Measurements from ENCODE around the gene CARS2. TPM values are rescaled to one million over a fixed set of nuclear protein-coding genes. Genes with fewer than 3 reads are reported as not detected.

The CARS2 gene
- total RNA-seq, 1 experiment from 2014 or later: 70.9 TPM

DNA sequence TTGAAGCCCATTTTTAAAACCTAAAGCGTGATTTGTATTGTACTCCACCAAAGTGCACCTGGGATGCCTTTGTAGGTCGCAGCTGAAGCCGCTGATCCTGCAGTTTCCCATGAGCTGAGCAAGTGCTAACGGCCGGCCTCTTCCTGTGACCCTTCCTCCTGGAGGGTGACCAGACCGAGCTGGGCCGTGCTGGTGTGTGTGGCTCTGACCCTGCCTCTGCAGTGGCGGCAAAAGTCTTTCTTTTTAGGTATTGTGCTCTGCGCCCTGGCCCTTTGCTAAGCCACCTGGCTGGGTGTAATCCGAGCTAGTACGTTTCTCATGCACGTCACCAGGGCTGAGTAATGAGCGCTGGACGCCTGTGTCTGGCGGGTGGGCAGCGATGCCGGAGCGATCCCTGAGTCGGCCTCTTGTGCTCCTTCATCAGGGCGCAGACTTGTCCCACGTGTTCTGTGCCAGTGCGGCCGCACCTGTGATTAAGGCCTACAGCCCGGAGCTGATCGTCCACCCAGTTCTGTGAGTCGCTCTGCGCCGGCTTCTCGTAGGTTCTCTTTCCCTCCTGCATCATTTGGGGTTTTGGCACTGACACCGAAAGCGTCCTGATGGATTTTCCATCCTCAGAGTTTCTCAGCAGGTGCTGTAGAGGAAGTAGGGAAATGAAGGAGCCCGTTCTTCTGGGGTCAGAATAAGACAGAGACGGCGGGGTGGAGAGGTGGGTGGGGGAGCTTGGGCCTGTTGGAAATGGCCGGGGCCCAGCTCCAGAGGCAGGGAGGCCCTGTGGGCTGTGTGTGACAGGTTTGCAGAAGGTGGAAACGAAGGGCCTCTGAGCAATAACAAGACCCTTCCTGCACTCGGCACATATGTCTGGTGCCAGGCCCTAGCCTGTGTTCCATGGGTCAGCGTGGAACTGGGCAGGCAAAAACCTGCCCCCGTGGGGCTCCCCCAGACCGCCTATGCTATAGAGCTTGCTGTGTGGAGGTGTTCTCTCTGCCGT is 80.9 kb downstream of the CARS2 start:
- no peaks in the 10 kb centered on the region for H3K4me1 ChIP-seq (ENCODE audit: insufficient read depth, low read length)
- H3K9ac ChIP-seq (ENCODE audit: low read length): no peak overlapping the region
- no peak for TF ChIP-seq EZH2 (IDR thresholded peaks at IDR 0.05; ENCODE audit: low read length, unreplicated experiment)
- TF ChIP-seq EZH2phosphoT487 (IDR thresholded peaks at IDR 0.05; ENCODE audit: borderline replicate concordance, low read length): no peak
- TF ChIP-seq, protein P1, sequence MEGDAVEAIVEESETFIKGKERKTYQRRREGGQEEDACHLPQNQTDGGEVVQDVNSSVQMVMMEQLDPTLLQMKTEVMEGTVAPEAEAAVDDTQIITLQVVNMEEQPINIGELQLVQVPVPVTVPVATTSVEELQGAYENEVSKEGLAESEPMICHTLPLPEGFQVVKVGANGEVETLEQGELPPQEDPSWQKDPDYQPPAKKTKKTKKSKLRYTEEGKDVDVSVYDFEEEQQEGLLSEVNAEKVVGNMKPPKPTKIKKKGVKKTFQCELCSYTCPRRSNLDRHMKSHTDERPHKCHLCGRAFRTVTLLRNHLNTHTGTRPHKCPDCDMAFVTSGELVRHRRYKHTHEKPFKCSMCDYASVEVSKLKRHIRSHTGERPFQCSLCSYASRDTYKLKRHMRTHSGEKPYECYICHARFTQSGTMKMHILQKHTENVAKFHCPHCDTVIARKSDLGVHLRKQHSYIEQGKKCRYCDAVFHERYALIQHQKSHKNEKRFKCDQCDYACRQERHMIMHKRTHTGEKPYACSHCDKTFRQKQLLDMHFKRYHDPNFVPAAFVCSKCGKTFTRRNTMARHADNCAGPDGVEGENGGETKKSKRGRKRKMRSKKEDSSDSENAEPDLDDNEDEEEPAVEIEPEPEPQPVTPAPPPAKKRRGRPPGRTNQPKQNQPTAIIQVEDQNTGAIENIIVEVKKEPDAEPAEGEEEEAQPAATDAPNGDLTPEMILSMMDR (conservative IDR thresholded peaks at IDR 0.05; ENCODE audit: low read depth, low read length): no peak
- peaks cover 8% of the 10 kb centered on the region; the same call in 1 of the 2 replicates for H4K20me1 ChIP-seq (ENCODE audit: low read length)
- no peaks in the 10 kb centered on the region for H3K27me3 ChIP-seq (ENCODE audit: low read length)
- intact Hi-C loops (cut with micrococcal nuclease): no loop called here
- H3K9me2 ChIP-seq (replicated peaks; ENCODE audit: low read length): no peaks in the 10 kb centered on the region
- no peak for DNase-seq
- CTCF ChIA-PET: no interaction called here
- POLR2A ChIA-PET (ENCODE audit: unreplicated experiment): no interaction called here
- no peak overlapping the region for H3K27ac ChIP-seq (ENCODE audit: low read length)
- no peak overlapping the region for H2AFZ ChIP-seq (ENCODE audit: low read length)
- no TSS peak for BruUV-seq (replicated peaks)
- H3K4me3 ChIP-seq (ENCODE audit: low read length): no peak overlapping the region
- H3K9me3 ChIP-seq (ENCODE audit: low read length): no peaks in the 10 kb centered on the region
- H3F3A ChIP-seq (ENCODE audit: low read length, unreplicated experiment): no peaks in the 10 kb centered on the region
- ATAC-seq: no peak; the same call in 1 of the 2 replicates
- peaks cover 95% of the 10 kb centered on the region for H3K79me2 ChIP-seq (ENCODE audit: low read length)
- H3K36me3 ChIP-seq (ENCODE audit: low read depth, low read length): peaks cover 9% of the 10 kb centered on the region; the same call in 1 of the 2 replicates
- no peak overlapping the region for H3K4me2 ChIP-seq (ENCODE audit: low read length)

DNA sequence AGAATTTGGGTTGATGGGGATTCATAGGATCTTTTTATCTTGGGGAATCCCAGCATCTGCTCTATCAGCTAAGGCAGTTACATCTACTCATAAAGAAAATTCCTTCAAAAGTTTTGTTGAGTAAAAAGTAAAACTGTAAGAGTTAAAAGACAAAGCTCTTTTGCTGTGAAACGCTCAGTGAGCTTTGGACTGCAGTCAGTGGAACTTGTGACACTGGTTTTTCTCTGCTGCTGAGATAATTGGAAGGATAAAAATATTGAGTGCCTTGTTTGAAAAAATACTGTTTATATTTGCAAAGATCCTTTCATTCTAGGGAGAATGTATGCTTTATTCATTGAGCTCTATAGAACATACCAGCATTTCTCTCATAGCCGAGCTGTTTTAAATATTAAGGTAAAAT is 85.3 kb downstream of the CARS2 start:
- Histone ChIP-seq H3K4me1 (ENCODE audit: insufficient read depth, low read length) (peaks cover 15% of the 10 kb centered on the region), H3K9me3 (ENCODE audit: low read length) (no peaks in the 10 kb centered on the region), H3F3A (ENCODE audit: low read length, unreplicated experiment) (no peaks in the 10 kb centered on the region), H3K27me3 (ENCODE audit: low read length) (no peaks in the 10 kb centered on the region), H3K4me3 (ENCODE audit: low read length) (no peak overlapping the region), H2AFZ (ENCODE audit: low read length) (no peak overlapping the region), H3K36me3 (ENCODE audit: low read depth, low read length) (no peaks in the 10 kb centered on the region), H3K27ac (ENCODE audit: low read length) (no peak overlapping the region), H3K9me2 (replicated peaks; ENCODE audit: low read length) (no peaks in the 10 kb centered on the region), H4K20me1 (ENCODE audit: low read length) (peaks cover 36% of the 10 kb centered on the region), H3K9ac (ENCODE audit: low read length) (no peak overlapping the region), H3K79me2 (ENCODE audit: low read length) (peaks cover 99% of the 10 kb centered on the region), H3K4me2 (ENCODE audit: low read length) (no peak overlapping the region)
- ChIA-PET CTCF (no interaction called here), POLR2A (ENCODE audit: unreplicated experiment) (interaction anchor here (0.7 kb wide), 1 partner anchor 47 kb away, joined by 4 read pairs; no protein-coding TSS in a partner anchor)
- DNase-seq (no peak), ATAC-seq (no peak)
- intact Hi-C loops (cut with micrococcal nuclease): no loop called here
- TF ChIP-seq EZH2 (IDR thresholded peaks at IDR 0.05; ENCODE audit: low read length, unreplicated experiment): no peak
- TF ChIP-seq EZH2phosphoT487 (IDR thresholded peaks at IDR 0.05; ENCODE audit: borderline replicate concordance, low read length): no peak
- TF ChIP-seq, protein P1 (conservative IDR thresholded peaks at IDR 0.05; ENCODE audit: low read depth, low read length): no peak
- BruUV-seq (replicated peaks): no TSS peak

DNA sequence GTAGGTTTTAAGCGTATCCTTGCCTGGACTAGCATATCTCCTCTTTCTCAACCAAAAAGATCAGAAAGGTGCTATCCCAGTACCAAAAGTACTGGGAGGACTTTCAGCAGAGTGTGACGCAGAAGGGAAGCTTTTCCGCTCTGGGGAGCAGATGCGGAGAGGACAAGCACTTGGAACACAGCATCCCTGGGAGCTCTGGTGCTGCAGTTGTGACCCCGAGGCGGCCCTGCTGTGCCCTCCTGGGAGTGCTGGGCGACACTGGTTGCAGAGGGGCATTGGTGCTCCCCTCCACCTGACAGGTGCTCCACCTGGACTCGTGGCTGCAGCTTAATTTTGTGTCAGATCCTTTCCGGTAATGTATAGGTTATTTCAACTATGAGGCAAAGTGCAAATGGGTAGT is 87.1 kb downstream of the CARS2 start:
- no peak for ATAC-seq
- H3F3A ChIP-seq (ENCODE audit: low read length, unreplicated experiment): no peaks in the 10 kb centered on the region
- CTCF ChIA-PET: no interaction called here
- BruUV-seq (replicated peaks): no TSS peak
- no peaks in the 10 kb centered on the region for H3K36me3 ChIP-seq (ENCODE audit: low read depth, low read length)
- no peak for DNase-seq
- no peak overlapping the region for H3K4me3 ChIP-seq (ENCODE audit: low read length)
- TF ChIP-seq, protein P1 (conservative IDR thresholded peaks at IDR 0.05; ENCODE audit: low read depth, low read length): no peak
- TF ChIP-seq EZH2 (IDR thresholded peaks at IDR 0.05; ENCODE audit: low read length, unreplicated experiment) (no peak), EZH2phosphoT487 (IDR thresholded peaks at IDR 0.05; ENCODE audit: borderline replicate concordance, low read length) (no peak)
- H3K27me3 ChIP-seq (ENCODE audit: low read length): no peaks in the 10 kb centered on the region
- H4K20me1 ChIP-seq (ENCODE audit: low read length): peaks cover 36% of the 10 kb centered on the region
- POLR2A ChIA-PET (ENCODE audit: unreplicated experiment): no interaction called here
- H3K79me2 ChIP-seq (ENCODE audit: low read length): peaks cover 84% of the 10 kb centered on the region
- H3K9me3 ChIP-seq (ENCODE audit: low read length): no peaks in the 10 kb centered on the region
- no peak overlapping the region for H3K27ac ChIP-seq (ENCODE audit: low read length)
- no peaks in the 10 kb centered on the region for H3K9me2 ChIP-seq (replicated peaks; ENCODE audit: low read length)
- H3K9ac ChIP-seq (ENCODE audit: low read length): no peak overlapping the region
- H3K4me1 ChIP-seq (ENCODE audit: insufficient read depth, low read length): peaks cover 20% of the 10 kb centered on the region
- H3K4me2 ChIP-seq (ENCODE audit: low read length): no peak overlapping the region
- intact Hi-C loops (cut with micrococcal nuclease): no loop called here
- no peak overlapping the region for H2AFZ ChIP-seq (ENCODE audit: low read length)
